OCI-LY1 (cell line): ENCODE results near the gene BTC.

Experiments
- H2AFZ ChIP-seq: fragments of 200-600 bp; sonication (generic), shearing (Covaris generic); 2 replicates; pipeline ENCODE4 v1.6.0; 2014; ENCODE audit warnings: antibody characterized with exemption, mild to moderate bottlenecking, low read length
- H3F3A ChIP-seq: fragments of 200-600 bp; sonication (generic), shearing (Covaris generic); 2 replicates; pipeline ENCODE4 v1.6.0; 2014; ENCODE audit warnings: mild to moderate bottlenecking, antibody characterized with exemption, low read length, moderate library complexity; ENCODE audit not compliant: insufficient read depth
- H3K27ac ChIP-seq: fragments of 200-600 bp; sonication (generic); 2 replicates; pipeline ENCODE4 v1.5.1; 2014; ENCODE audit warnings: low read length, mixed run types, mild to moderate bottlenecking, low read depth; ENCODE audit not compliant: poor library complexity, severe bottlenecking
- H3K27me3 ChIP-seq: fragments of 200-600 bp; sonication (generic); 2 replicates; pipeline ENCODE4 v1.6.0; 2014; ENCODE audit warnings: antibody characterized with exemption, mild to moderate bottlenecking, low read length, moderate library complexity; ENCODE audit not compliant: insufficient read depth
- H3K36me3 ChIP-seq: fragments of 200-600 bp; sonication (generic); 2 replicates; pipeline ENCODE4 v1.6.1; 2014; ENCODE audit warnings: mild to moderate bottlenecking, antibody characterized with exemption, low read length, moderate library complexity, mixed read lengths; ENCODE audit not compliant: insufficient read depth
- H3K4me1 ChIP-seq: fragments of 200-600 bp; sonication (generic); 2 replicates; pipeline ENCODE4 v1.5.1; 2014; ENCODE audit warnings: mild to moderate bottlenecking, low read length, moderate library complexity; ENCODE audit not compliant: insufficient read depth, severe bottlenecking
- H3K4me2 ChIP-seq: fragments of 200-600 bp; sonication (generic), shearing (Covaris generic); 2 replicates; pipeline ENCODE4 v1.6.1; 2014; ENCODE audit warnings: low read length
- H3K4me3 ChIP-seq: fragments of 200-600 bp; sonication (generic); 2 replicates; pipeline ENCODE4 v1.5.1; 2014; ENCODE audit warnings: low read length, low read depth, mild to moderate bottlenecking, mixed read lengths; ENCODE audit not compliant: poor library complexity, severe bottlenecking
- H3K79me2 ChIP-seq: fragments of 200-600 bp; shearing (Covaris generic); 2 replicates; pipeline ENCODE4 v1.6.1; 2016; ENCODE audit warnings: mixed run types, low read length, mixed read lengths; ENCODE audit not compliant: insufficient read depth
- H3K9ac ChIP-seq: fragments of 200-600 bp; sonication (generic), shearing (Covaris generic); 2 replicates; pipeline ENCODE4 v1.6.1; 2014; ENCODE audit warnings: mild to moderate bottlenecking, low read length, mixed read lengths
- H3K9me2 ChIP-seq: fragments of 200-600 bp; sonication (generic), shearing (Covaris generic); 2 replicates; pipeline ENCODE4 v1.6.1; 2014; ENCODE audit warnings: low read depth, mild to moderate bottlenecking, low read length, mixed read lengths
- H3K9me3 ChIP-seq: fragments of 200-600 bp; shearing (Covaris generic); 2 replicates; pipeline ENCODE4 v1.6.1; 2014; ENCODE audit warnings: low read length, mixed read lengths
- H4K20me1 ChIP-seq: fragments of 200-600 bp; sonication (generic), shearing (Covaris generic); 2 replicates; pipeline ENCODE4 v1.6.0; 2016; ENCODE audit warnings: mild to moderate bottlenecking, low read length; ENCODE audit not compliant: insufficient read depth
- EZH2 ChIP-seq: fragments of 200-600 bp; sonication (generic), shearing (Covaris generic); IDR thresholded peaks from 2 replicates; pipeline ENCODE4 v1.8.0; 2017; ENCODE audit warnings: borderline replicate concordance, mixed run types, mild to moderate bottlenecking, antibody characterized with exemption, low read length, moderate library complexity, mixed read lengths
- TF ChIP-seq, protein P1 (sequence below): fragments of 200-600 bp; sonication (generic), shearing (Covaris generic); IDR thresholded peaks from 2 replicates; pipeline ENCODE4 v1.5.1; 2017; ENCODE audit warnings: mild to moderate bottlenecking, antibody characterized with exemption, low read length, moderate library complexity, mixed read lengths

Gene BTC

GRCh38 chr4:74790652-74791051 is 3.7 kb downstream of the BTC start:
- no peak overlapping the region for H3K9ac ChIP-seq
- H3K79me2 ChIP-seq, result no peaks in the 10 kb centered on the region
- H3K9me2 ChIP-seq, result no peaks in the 10 kb centered on the region
- no peak overlapping the region for H3K4me2 ChIP-seq
- H4K20me1 ChIP-seq, result no peaks in the 10 kb centered on the region
- no peaks in the 10 kb centered on the region for H3K4me1 ChIP-seq
- H3K4me3 ChIP-seq, result no peak overlapping the region
- no peaks in the 10 kb centered on the region for H3K36me3 ChIP-seq
- H2AFZ ChIP-seq, result no peak overlapping the region
- no peaks in the 10 kb centered on the region for H3K9me3 ChIP-seq
- no peak for TF ChIP-seq EZH2
- TF ChIP-seq, protein P1, sequence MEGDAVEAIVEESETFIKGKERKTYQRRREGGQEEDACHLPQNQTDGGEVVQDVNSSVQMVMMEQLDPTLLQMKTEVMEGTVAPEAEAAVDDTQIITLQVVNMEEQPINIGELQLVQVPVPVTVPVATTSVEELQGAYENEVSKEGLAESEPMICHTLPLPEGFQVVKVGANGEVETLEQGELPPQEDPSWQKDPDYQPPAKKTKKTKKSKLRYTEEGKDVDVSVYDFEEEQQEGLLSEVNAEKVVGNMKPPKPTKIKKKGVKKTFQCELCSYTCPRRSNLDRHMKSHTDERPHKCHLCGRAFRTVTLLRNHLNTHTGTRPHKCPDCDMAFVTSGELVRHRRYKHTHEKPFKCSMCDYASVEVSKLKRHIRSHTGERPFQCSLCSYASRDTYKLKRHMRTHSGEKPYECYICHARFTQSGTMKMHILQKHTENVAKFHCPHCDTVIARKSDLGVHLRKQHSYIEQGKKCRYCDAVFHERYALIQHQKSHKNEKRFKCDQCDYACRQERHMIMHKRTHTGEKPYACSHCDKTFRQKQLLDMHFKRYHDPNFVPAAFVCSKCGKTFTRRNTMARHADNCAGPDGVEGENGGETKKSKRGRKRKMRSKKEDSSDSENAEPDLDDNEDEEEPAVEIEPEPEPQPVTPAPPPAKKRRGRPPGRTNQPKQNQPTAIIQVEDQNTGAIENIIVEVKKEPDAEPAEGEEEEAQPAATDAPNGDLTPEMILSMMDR, result no peak
- H3K27me3 ChIP-seq, result no peaks in the 10 kb centered on the region
- H3F3A ChIP-seq, result no peaks in the 10 kb centered on the region
- no peak overlapping the region for H3K27ac ChIP-seq

- Histone ChIP-seq H3K4me2 (no peak overlapping the region), H3K27me3 (no peaks in the 10 kb centered on the region), H2AFZ (no peak overlapping the region), H3K36me3 (no peaks in the 10 kb centered on the region), H3F3A (no peaks in the 10 kb centered on the region), H3K9ac (no peak overlapping the region), H3K4me1 (no peaks in the 10 kb centered on the region), H3K79me2 (no peaks in the 10 kb centered on the region), H4K20me1 (no peaks in the 10 kb centered on the region), H3K9me3 (no peaks in the 10 kb centered on the region), H3K27ac (no peak overlapping the region), H3K9me2 (no peaks in the 10 kb centered on the region), H3K4me3 (no peak overlapping the region)
- no peak for TF ChIP-seq EZH2
- TF ChIP-seq, protein P1, result no peak
These were observed 4.8 kb downstream of the BTC start for GRCh38 chr4:74789518-74789917.

GRCh38 chr4:74777531-74777930 is 16.8 kb downstream of the BTC start:
- no peaks in the 10 kb centered on the region for H3K9me2 ChIP-seq
- H3F3A ChIP-seq, result no peaks in the 10 kb centered on the region
- H3K4me2 ChIP-seq, result no peak overlapping the region
- no peaks in the 10 kb centered on the region; the same call in 1 of the 2 replicates for H4K20me1 ChIP-seq
- no peaks in the 10 kb centered on the region for H3K4me1 ChIP-seq
- no peaks in the 10 kb centered on the region for H3K9me3 ChIP-seq
- no peak overlapping the region for H2AFZ ChIP-seq
- H3K27me3 ChIP-seq, result no peaks in the 10 kb centered on the region
- no peak overlapping the region for H3K27ac ChIP-seq
- H3K36me3 ChIP-seq, result no peaks in the 10 kb centered on the region
- TF ChIP-seq, protein P1, result no peak
- no peak for TF ChIP-seq EZH2
- no peaks in the 10 kb centered on the region for H3K79me2 ChIP-seq
- H3K4me3 ChIP-seq, result no peak overlapping the region
- no peak overlapping the region for H3K9ac ChIP-seq
